Activated T-cell treated with anti-CD3 and anti-CD28 coated beads, Interleukin-2, amount 50 U/mL, for 48 hours (primary cell): Measurements from ENCODE around the gene CHRNA9.

Source experiments
- DNase-seq, 2 experiments: peaks; one replicate each; pipeline ENCODE4 v3.0.0-alpha.2; 2020

The CHRNA9 gene

GRCh38 chr4:40347472-40347871, 12.3 kb downstream of the CHRNA9 start:
- no peak for DNase-seq

- no peak for DNase-seq
These were observed 12.9 kb downstream of the CHRNA9 start for GRCh38 chr4:40348000-40348399.

GRCh38 chr4:40349561-40350198, 14.5 kb downstream of the CHRNA9 start:
- no peak for DNase-seq

DNA sequence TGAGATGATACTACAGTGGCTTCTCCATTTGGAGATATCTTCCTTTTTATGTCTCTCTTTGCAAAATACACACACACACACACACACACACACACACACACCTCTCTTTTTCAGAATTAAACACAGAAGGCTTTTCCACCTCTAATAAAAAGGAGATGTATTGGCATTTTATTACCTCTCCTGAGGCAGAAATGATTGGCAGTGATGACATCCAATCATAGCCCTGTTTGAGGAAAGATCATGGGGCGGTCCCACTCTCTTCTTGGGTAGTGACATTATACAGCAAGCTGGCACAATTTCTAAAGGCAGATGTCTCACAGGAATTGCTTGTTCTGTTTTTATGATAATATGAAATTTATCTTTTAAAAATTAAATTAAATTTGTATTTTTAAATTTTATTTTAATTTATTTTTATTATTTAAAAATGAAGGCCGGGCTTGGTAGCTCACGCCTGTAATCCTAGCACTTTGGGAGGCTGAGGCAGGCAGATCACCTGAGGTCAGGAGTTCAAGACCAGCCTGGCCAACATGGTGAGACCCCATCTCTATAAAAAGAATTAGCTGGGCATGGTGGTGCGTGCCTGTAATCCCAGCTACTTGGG, 15.6 kb downstream of the CHRNA9 start:
- no peak for DNase-seq

DNA sequence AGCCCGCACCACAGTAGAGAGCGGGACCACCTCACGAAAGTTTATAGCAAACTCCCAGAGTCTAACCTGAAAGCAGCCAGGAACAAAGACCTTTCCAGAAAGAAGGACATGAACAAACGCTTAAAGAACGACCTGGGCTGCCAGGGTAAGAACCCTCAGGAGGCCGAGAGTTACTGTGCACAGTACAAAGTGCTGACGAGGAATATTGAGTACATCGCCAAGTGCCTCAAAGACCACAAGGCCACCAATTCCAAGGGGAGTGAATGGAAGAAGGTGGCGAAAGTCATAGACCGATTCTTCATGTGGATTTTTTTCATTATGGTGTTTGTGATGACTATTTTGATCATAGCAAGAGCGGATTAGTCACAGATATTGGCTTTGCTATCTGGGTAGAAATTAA, 19.0 kb downstream of the CHRNA9 start:
- DNase-seq = no peak

- DNase-seq = no peak
These were observed 20.0 kb downstream of the CHRNA9 start for GRCh38 chr4:40355131-40355530.

GRCh38 chr4:40357738-40358137, 22.6 kb downstream of the CHRNA9 start:
- DNase-seq = no peak

- DNase-seq = no peak
These were observed 26.2 kb downstream of the CHRNA9 start for GRCh38 chr4:40361338-40361737.

- DNase-seq = no peak
These were observed 28.3 kb downstream of the CHRNA9 start for GRCh38 chr4:40363382-40363920.

- DNase-seq = no peak
These were observed 28.8 kb downstream of the CHRNA9 start for GRCh38 chr4:40363945-40364344.

DNA sequence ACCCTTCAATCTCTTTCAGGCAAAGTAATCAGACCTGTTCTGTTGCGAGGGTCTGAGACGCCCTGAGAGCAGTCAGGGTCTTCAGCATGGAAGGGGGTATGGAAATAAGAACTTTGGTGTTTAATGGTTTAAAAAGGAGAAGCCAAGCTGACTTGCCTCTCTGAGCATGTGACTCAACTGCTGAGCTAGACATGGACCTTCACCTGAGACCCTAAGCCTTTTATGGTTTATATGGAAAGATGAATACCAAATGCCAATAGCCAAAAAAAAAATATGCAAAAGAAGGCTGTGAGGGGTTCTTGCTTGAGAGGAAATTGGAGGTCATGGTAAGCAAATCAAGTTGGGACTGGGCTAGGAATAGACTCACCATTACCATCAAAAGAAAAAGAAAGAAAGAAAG, 30.6 kb downstream of the CHRNA9 start:
- DNase-seq = no peak

- DNase-seq = no peak
These were observed 32.3 kb downstream of the CHRNA9 start for GRCh38 chr4:40367451-40367850.

DNA sequence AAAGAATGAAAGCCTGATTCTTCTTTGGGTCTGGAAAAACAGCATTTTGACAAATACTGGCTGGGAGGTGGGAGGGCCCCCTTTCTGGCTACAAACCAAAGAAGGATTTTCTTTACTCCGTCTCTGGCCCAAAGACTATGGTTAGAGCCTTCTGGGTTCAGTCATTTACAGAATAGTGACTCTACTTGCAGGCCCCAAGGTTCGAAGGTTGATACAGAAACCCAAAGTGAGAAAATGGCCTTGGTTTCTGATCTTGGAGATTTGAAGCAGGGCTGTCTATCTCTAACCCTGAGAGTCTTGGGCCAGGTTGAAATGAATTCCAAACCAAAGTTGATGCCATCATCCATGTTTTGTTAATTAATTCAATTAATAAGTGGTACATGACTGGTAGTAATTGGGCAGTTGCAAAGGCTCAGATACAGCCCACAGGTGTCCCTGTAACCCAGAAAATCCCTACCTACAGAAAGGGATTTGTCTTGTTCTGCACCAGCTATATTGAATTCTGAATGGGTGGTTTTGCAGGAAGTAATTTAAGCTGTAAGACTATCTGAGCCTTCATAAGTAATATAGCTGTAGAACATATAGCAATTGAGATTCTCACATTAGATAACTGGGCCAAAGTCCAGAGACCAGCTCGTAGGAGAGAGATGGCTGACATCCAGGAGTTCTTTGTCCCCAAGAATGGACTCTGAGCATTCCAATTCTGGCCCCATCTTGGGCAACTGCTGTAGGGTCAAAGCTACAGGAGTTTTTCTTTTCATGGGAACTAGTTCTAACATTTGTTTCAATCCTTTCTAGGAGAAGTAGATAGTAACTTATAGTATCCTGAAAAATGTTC, 34.5 kb downstream of the CHRNA9 start:
- no peak for DNase-seq

DNA sequence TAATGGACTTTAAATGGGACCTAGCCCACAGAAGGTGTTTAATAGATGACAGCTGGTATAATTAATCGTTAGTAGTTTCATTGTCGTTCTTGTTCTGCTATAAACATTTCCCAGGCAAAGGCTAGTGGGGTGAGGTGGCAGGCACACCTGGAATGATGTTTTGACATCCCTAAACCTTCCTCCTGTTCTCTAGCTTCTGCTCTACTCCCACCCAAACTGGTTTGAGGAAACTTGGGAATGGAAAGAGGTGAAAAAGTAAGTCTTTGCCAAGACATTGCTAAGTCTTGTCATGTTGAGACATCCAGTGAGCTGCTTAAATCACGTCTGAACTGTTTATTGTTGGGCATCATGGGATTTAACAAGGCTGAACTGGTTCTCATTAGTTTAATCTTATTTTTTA, 37.5 kb downstream of the CHRNA9 start:
- no peak for DNase-seq

- no peak for DNase-seq
These were observed 38.5 kb downstream of the CHRNA9 start for GRCh38 chr4:40373636-40374035.

- no peak for DNase-seq
These were observed 40.0 kb downstream of the CHRNA9 start for GRCh38 chr4:40375095-40375494.

DNA sequence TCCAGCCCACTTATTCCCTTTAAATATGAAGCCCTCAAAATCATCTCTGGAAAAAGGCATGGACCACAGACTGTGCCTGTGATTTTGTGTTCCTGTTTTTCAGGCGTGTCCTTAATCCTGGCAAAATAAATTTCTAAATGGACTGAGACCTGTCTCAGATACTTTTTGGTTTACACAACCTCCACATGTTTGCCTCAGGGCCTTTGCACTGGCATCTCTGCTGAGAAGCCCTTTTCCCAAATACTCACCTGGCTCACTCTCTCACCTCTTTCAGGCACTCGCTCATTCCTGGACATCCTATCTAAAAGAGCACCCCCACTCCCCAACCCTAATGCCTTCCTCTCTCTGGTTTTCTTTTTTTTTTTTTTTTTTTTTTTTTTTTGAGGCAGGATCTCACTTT, 40.5 kb downstream of the CHRNA9 start:
- no peak for DNase-seq

DNA sequence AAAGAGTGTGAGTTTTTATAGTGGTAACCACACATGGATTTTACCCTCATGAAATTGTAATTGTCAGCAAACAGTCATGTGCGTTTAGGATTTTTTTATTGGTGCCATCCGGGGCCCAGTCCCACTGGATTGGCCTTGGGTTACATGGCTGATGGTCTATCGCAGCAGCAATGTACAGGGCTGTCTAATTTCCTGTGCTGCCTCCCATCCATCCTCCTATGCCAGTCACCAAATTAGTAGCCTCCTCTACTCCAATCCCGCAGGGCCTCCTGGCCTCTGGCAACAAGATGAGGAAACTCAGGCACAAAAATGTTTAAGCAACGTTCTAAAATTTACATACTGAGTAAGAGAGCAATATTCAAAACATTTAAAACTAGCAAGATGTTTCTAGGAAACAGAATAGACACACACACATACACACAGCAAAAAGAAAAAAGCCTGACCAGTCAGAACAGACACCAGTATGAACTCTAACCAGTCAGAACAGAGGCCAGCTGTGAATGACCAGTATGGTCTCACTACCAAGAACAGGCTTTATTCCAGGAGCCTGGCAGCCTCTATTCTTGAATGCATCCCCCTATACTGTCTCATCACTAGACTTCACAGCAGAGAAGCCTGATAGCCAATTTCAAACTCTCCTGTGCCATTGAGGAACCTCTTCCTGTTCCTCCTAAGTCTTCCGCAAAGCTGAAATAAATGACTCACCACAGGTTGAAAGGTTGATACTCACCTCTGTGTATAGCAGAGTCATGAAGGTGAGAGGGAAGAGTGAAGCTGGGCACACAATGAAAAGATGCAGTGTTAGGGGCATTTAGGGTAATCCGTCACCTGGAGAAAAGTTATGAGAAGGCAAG, 42.6 kb downstream of the CHRNA9 start:
- no peak for DNase-seq

DNA sequence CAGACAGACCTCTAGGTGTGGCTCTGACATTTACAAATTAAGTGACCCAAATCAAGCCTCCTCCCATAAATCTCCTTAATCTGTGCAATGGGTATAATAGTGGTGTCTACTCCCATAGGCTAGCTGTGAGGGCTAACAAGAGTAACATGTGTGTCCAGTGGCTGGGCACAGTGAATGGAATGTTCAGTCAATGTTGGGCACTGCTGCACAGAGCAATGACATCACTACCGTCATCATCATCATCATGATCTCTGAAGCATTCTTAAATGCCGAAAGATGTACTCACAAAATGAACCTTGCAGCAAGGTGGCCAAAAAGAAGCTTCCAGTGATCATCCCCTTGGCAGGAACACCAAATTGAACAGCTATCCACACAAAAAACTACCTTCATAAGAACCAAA, 43.5 kb downstream of the CHRNA9 start:
- no peak for DNase-seq

- DNase-seq = no peak
These were observed 44.1 kb downstream of the CHRNA9 start for GRCh38 chr4:40379248-40379647.

- DNase-seq = no peak
These were observed 45.5 kb downstream of the CHRNA9 start for GRCh38 chr4:40380647-40381046.

DNA sequence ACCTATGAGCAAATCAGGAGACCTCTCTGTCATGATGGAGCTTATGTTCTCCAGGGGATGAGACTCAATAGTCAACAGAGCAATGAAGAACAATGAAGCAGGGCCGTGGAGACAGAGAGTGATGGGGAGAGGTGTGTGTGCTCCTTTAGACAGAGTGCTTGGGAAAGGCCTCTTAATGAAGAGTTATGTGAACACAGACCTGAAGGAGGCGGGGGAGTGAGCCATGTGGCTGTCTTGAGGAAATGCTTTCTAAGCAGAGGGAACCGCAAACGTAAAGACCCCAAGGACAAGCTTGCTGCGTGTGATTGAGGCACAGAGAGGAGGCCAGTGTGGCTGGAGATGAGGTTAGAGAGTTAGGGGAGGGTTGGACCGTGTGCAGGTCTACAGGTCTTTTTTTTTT, 53.1 kb downstream of the CHRNA9 start:
- DNase-seq = no peak

DNA sequence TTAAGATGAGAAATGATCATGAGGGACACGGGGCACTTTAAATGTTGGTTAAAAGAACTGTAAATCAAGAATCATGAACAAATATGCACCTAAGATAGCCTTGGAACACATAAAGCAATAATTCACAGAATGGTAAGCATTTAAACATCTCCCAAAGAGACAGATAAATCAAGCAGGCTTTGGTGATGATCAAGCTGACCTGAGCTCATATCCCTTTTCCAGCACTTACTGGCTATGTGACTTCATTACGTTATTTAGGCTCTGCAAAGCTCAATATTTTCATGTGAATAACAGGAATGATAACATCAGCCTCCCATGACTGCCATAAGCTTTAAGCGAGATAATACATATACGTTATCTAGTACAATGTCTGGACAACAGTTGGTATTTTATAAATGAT, 54.9 kb downstream of the CHRNA9 start:
- no peak for DNase-seq
